SU-DHL-6 (cell line): ENCODE measurements around the gene STARD3.

Source experiments
- H2AFZ ChIP-seq: fragments of 200-600 bp; sonication (generic); 2 replicates; pipeline ENCODE4 v1.6.1; 2014; ENCODE audit warnings: low read depth, mild to moderate bottlenecking, moderate library complexity, mixed read lengths, antibody characterized with exemption, low read length; ENCODE audit not compliant: severe bottlenecking
- H3F3A ChIP-seq: fragments of 200-600 bp; shearing (Covaris generic); 2 replicates; pipeline ENCODE4 v1.6.0; 2016; ENCODE audit warnings: antibody characterized with exemption, mild to moderate bottlenecking; ENCODE audit not compliant: insufficient read depth
- H3K27ac ChIP-seq: fragments of 200-600 bp; sonication (generic); 2 replicates; pipeline ENCODE4 v1.5.1; 2016; ENCODE audit warnings: low read depth, mild to moderate bottlenecking, low read length, moderate library complexity, mixed read lengths
- H3K27me3 ChIP-seq: fragments of 200-600 bp; sonication (generic), shearing (Covaris generic); 2 replicates; pipeline ENCODE4 v1.6.0; 2014; ENCODE audit warnings: mild to moderate bottlenecking, low read length
- H3K36me3 ChIP-seq: fragments of 200-600 bp; sonication (generic); 2 replicates; pipeline ENCODE4 v1.6.1; 2014; ENCODE audit warnings: mild to moderate bottlenecking, low read length, mixed read lengths
- H3K4me2 ChIP-seq: fragments of 300-600, 200-600 bp; shearing (Covaris generic), sonication (generic); 2 replicates; pipeline ENCODE4 v1.6.0; 2014; ENCODE audit warnings: low read length, low read depth, mild to moderate bottlenecking; ENCODE audit not compliant: poor library complexity, severe bottlenecking
- H3K4me3 ChIP-seq: fragments of 200-600 bp; sonication (generic); 2 replicates; pipeline ENCODE4 v1.5.1; 2014; ENCODE audit warnings: antibody characterized with exemption, low read length, mild to moderate bottlenecking, mixed read lengths; ENCODE audit not compliant: insufficient read depth, poor library complexity, severe bottlenecking
- H3K79me2 ChIP-seq: fragments of 200-600 bp; sonication (generic); 2 replicates; pipeline ENCODE4 v1.6.1; 2014; ENCODE audit warnings: mild to moderate bottlenecking, low read length, moderate library complexity; ENCODE audit not compliant: insufficient read depth
- H3K9ac ChIP-seq: fragments of 200-600 bp; sonication (generic); 2 replicates; pipeline ENCODE4 v1.7.0; 2014; ENCODE audit warnings: mild to moderate bottlenecking, low read length
- H3K9me2 ChIP-seq: fragments of 200-600 bp; sonication (generic); replicated peaks from 2 replicates; pipeline ENCODE4 v1.6.1; 2014; ENCODE audit warnings: low read length; ENCODE audit not compliant: insufficient read depth
- H3K9me3 ChIP-seq: fragments of 200-600 bp; sonication (generic); 2 replicates; pipeline ENCODE4 v1.6.1; 2014; ENCODE audit warnings: low read length, mixed read lengths; ENCODE audit not compliant: insufficient read depth
- H4K20me1 ChIP-seq: fragments of 200-600 bp; sonication (generic); 2 replicates; pipeline ENCODE4 v1.6.1; 2014; ENCODE audit warnings: low read depth, mild to moderate bottlenecking, antibody characterized with exemption, low read length, moderate library complexity, mixed read lengths
- EZH2phosphoT487 ChIP-seq: fragments of 200-600 bp; sonication (generic), shearing (Covaris generic); conservative IDR thresholded peaks from 2 replicates; pipeline ENCODE4 v1.6.1; 2018; ENCODE audit warnings: mild to moderate bottlenecking, antibody characterized with exemption, low read length, moderate library complexity, mixed read lengths
- TF ChIP-seq, protein P1 (sequence below): fragments of 200-600 bp; sonication (generic); IDR thresholded peaks from one replicate; pipeline ENCODE4 v1.5.1; 2017; ENCODE audit warnings: antibody characterized with exemption, mild to moderate bottlenecking, low read length, moderate library complexity; ENCODE audit not compliant: insufficient read depth, poor library complexity, severe bottlenecking

The STARD3 gene

DNA sequence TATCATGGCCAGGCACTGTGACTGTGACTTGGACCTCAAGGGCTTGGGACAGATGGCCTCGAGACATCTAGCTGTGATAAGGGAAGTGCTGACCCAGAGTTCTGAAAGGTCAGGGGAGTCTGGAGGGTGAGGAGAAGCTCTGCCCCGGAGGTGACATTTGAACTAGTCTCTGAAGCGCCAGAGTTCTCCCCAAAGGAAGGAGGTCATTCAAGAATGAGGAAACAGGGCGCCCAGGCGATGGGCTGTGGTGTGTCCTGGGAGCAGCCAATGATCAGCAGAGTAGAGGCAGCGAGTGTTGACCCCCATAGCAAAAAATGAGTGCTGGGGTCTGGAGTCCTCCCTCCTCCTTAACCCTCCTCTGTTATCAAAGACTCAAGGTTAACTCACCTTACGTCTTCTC is 4.9 kb downstream of the STARD3 start:
- H3K36me3 ChIP-seq = no peaks in the 10 kb centered on the region
- H2AFZ ChIP-seq = no peak overlapping the region
- H3K4me2 ChIP-seq = no peak overlapping the region
- no peak overlapping the region for H3K27ac ChIP-seq
- H4K20me1 ChIP-seq = no peaks in the 10 kb centered on the region; the same call in 1 of the 2 replicates
- no peak for TF ChIP-seq EZH2phosphoT487
- TF ChIP-seq, protein P1, sequence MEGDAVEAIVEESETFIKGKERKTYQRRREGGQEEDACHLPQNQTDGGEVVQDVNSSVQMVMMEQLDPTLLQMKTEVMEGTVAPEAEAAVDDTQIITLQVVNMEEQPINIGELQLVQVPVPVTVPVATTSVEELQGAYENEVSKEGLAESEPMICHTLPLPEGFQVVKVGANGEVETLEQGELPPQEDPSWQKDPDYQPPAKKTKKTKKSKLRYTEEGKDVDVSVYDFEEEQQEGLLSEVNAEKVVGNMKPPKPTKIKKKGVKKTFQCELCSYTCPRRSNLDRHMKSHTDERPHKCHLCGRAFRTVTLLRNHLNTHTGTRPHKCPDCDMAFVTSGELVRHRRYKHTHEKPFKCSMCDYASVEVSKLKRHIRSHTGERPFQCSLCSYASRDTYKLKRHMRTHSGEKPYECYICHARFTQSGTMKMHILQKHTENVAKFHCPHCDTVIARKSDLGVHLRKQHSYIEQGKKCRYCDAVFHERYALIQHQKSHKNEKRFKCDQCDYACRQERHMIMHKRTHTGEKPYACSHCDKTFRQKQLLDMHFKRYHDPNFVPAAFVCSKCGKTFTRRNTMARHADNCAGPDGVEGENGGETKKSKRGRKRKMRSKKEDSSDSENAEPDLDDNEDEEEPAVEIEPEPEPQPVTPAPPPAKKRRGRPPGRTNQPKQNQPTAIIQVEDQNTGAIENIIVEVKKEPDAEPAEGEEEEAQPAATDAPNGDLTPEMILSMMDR = no peak
- no peak overlapping the region for H3K4me3 ChIP-seq
- no peaks in the 10 kb centered on the region for H3F3A ChIP-seq
- H3K79me2 ChIP-seq = peaks cover 79% of the 10 kb centered on the region
- no peaks in the 10 kb centered on the region for H3K27me3 ChIP-seq
- H3K9ac ChIP-seq = no peak overlapping the region
- H3K9me3 ChIP-seq = no peaks in the 10 kb centered on the region
- no peaks in the 10 kb centered on the region for H3K9me2 ChIP-seq

DNA sequence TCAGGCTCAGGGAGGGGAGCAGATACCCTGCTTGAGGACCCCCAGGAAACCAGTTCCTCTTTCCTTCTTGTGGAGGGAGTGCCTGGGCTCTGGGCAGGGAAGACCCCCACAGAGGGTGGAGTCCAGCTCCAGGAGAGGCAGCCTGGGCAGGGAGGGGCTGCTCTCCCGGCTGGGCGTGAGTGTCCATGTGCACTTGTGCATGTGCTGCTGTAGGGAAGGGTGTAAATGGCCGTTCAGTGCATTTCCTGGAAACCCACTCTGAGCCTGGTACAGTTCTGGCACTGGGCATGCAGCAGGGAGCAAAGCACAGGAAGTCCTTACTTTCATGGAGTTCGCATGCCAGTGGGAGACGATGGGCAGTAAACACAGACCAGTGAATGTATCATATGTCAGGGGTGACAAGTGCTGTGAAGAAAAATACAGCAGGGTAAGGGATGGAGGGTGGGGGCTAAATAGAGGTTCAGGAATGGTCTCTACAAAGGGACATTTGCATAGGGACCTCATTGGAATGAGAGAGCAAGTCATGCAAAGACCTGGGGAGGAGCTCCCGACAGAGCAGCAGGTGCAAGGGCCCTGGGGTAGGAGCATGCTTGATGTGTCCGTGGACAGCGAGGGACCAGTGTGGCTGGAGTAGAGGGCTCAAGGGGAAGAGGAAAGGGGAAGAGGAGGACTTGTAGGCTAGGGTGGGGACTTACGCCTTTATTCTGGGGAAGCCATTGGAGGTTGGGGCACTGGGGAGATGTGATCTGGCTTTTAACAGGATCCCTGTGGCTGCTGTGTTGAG is 5.5 kb downstream of the STARD3 start:
- Histone ChIP-seq H3K36me3 (no peaks in the 10 kb centered on the region), H3K27me3 (no peaks in the 10 kb centered on the region), H3K79me2 (peaks cover 76% of the 10 kb centered on the region), H3K4me2 (no peak overlapping the region), H3K9me3 (no peaks in the 10 kb centered on the region), H2AFZ (no peak overlapping the region), H3F3A (no peaks in the 10 kb centered on the region), H3K9me2 (no peaks in the 10 kb centered on the region), H3K27ac (no peak overlapping the region), H4K20me1 (no peaks in the 10 kb centered on the region; the same call in 1 of the 2 replicates), H3K4me3 (no peak overlapping the region), H3K9ac (no peak overlapping the region)
- TF ChIP-seq, protein P1 = no peak
- TF ChIP-seq EZH2phosphoT487 = no peak

DNA sequence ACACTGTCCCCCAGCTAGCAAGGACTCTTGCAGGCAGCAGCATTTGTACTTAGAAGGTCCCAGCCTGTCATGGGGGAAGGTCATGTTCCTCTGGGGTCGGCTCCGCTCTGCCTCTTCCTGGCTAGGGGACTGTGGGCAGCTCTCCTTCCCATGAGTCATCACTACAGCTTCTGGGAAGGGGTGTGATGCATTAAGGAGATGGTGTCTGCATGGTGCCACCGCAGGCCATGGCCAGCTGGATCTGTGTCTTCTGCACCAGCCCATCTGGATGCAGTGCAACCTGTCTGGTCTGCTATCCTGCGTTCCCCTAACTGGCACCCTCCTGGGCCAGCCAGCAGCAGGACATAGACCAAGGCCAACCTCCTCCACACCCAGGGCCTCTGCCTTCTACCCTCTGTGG is 6.3 kb downstream of the STARD3 start:
- H3K9ac ChIP-seq = no peak overlapping the region
- H3K36me3 ChIP-seq = no peaks in the 10 kb centered on the region
- H3K9me2 ChIP-seq = no peaks in the 10 kb centered on the region
- no peak overlapping the region for H2AFZ ChIP-seq
- H3K9me3 ChIP-seq = no peaks in the 10 kb centered on the region
- TF ChIP-seq EZH2phosphoT487 = no peak
- TF ChIP-seq, protein P1 = no peak
- peaks cover 68% of the 10 kb centered on the region for H3K79me2 ChIP-seq
- no peaks in the 10 kb centered on the region for H3K27me3 ChIP-seq
- no peak overlapping the region for H3K4me3 ChIP-seq
- no peak overlapping the region for H3K4me2 ChIP-seq
- H3K27ac ChIP-seq = no peak overlapping the region
- H3F3A ChIP-seq = no peaks in the 10 kb centered on the region
- H4K20me1 ChIP-seq = no peaks in the 10 kb centered on the region; the same call in 1 of the 2 replicates
